Thyroid gland (tissue), 4 donors: ENCODE measurements around the gene TUBA1C.
"Not testable (repeated sequence)": the region's sequence is repeated elsewhere in the genome, so short reads cannot be mapped to it uniquely, and the experiment has no call there.

Experiments used
- POLR2A ChIP-seq, 2 donors: fragments of 450-650 bp; IDR thresholded peaks; one replicate each; pipeline ENCODE4 v1.6.1; 2017; ENCODE audit warnings: antibody characterized with exemption in 2 of 2, mild to moderate bottlenecking in 2 of 2, moderate library complexity in 1 of 2
- TF ChIP-seq, protein P1 (sequence below), 6 experiments: fragments of 200-600 bp in 3 of 6; fragments of 450-650 bp in 3 of 6; sonication (generic) in 3 of 6; IDR thresholded peaks; one replicate each; pipeline ENCODE4 v1.5.1; 2016 to 2019; ENCODE audit warnings: antibody characterized with exemption in 6 of 6, mild to moderate bottlenecking in 2 of 6, inconsistent platforms in 1 of 6, moderate library complexity in 1 of 6

DNA sequence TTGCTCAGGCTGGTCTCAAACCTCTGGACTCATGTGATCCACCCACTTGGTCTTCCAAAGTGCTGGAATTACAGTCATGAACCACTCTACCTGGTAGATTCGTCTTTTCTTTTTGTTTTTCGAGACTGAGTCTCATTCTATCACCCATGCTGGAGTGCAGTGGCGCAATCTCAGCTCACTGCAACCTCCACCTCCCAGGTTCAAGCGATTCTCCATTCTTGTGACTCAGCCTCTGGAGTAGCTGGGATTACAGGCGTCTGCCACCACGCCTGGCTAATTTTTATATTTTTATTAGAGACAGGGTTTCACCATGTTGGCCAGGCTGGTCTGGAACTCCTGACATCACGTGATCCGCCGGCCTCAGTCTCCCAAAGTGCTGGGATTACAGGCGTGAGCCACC, 9.4 kb upstream of the TUBA1C start:
- TF ChIP-seq, protein P1, sequence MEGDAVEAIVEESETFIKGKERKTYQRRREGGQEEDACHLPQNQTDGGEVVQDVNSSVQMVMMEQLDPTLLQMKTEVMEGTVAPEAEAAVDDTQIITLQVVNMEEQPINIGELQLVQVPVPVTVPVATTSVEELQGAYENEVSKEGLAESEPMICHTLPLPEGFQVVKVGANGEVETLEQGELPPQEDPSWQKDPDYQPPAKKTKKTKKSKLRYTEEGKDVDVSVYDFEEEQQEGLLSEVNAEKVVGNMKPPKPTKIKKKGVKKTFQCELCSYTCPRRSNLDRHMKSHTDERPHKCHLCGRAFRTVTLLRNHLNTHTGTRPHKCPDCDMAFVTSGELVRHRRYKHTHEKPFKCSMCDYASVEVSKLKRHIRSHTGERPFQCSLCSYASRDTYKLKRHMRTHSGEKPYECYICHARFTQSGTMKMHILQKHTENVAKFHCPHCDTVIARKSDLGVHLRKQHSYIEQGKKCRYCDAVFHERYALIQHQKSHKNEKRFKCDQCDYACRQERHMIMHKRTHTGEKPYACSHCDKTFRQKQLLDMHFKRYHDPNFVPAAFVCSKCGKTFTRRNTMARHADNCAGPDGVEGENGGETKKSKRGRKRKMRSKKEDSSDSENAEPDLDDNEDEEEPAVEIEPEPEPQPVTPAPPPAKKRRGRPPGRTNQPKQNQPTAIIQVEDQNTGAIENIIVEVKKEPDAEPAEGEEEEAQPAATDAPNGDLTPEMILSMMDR (IDR thresholded peaks at IDR 0.05), result not testable (repeated sequence)
- TF ChIP-seq POLR2A (IDR thresholded peaks at IDR 0.05), result not testable (repeated sequence)
